Cortex of kidney (tissue), 1 donor: ENCODE results near the gene CHST12.
"Not testable (repeated sequence)": the region's sequence is repeated elsewhere in the genome, so short reads cannot be mapped to it uniquely, and the experiment has no call there.

Experiments used
- DNase-seq: peaks from one replicate; lab custom pipeline; 2025; lab: John Stamatoyannopoulos, UW

Gene CHST12

GRCh38 chr7:2435146-2435545 lies 31.7 kb downstream of the CHST12 start:
- no peak for DNase-seq

- no peak for DNase-seq
These were observed 33.1 kb downstream of the CHST12 start for GRCh38 chr7:2436341-2437104.

- no peak for DNase-seq
These were observed 33.7 kb downstream of the CHST12 start for GRCh38 chr7:2437136-2437535.

GRCh38 chr7:2437537-2438148 lies 34.2 kb downstream of the CHST12 start:
- no peak for DNase-seq

GRCh38 chr7:2438186-2438585 lies 34.8 kb downstream of the CHST12 start:
- no peak for DNase-seq

GRCh38 chr7:2438775-2439174 lies 35.4 kb downstream of the CHST12 start:
- no peak for DNase-seq

GRCh38 chr7:2440608-2441245 lies 37.3 kb downstream of the CHST12 start:
- no peak for DNase-seq

- DNase-seq: no peak
These were observed 38.1 kb downstream of the CHST12 start for GRCh38 chr7:2441430-2442058.

- no peak for DNase-seq
These were observed 40.1 kb downstream of the CHST12 start for GRCh38 chr7:2443491-2443890.

- no peak for DNase-seq
These were observed 41.1 kb downstream of the CHST12 start for GRCh38 chr7:2444476-2444875.

- no peak for DNase-seq
These were observed 41.6 kb downstream of the CHST12 start for GRCh38 chr7:2445047-2445446.

GRCh38 chr7:2445898-2446555 lies 42.6 kb downstream of the CHST12 start:
- no peak for DNase-seq

GRCh38 chr7:2446676-2447075 lies 43.3 kb downstream of the CHST12 start:
- no peak for DNase-seq

GRCh38 chr7:2450198-2451107 lies 47.0 kb downstream of the CHST12 start:
- no peak for DNase-seq

GRCh38 chr7:2451171-2452073 lies 48.0 kb downstream of the CHST12 start:
- DNase-seq: no peak

- DNase-seq: no peak
These were observed 48.7 kb downstream of the CHST12 start for GRCh38 chr7:2452074-2452507.

- DNase-seq: no peak
These were observed 49.3 kb downstream of the CHST12 start for GRCh38 chr7:2452643-2453270.

- not testable (repeated sequence) for DNase-seq
These were observed 50.4 kb downstream of the CHST12 start for GRCh38 chr7:2453849-2454248.

GRCh38 chr7:2459674-2460073 lies 56.3 kb downstream of the CHST12 start:
- no peak for DNase-seq

GRCh38 chr7:2460188-2460587 lies 56.8 kb downstream of the CHST12 start:
- no peak for DNase-seq
